ENCODE data around the gene RGS8.

DNA sequence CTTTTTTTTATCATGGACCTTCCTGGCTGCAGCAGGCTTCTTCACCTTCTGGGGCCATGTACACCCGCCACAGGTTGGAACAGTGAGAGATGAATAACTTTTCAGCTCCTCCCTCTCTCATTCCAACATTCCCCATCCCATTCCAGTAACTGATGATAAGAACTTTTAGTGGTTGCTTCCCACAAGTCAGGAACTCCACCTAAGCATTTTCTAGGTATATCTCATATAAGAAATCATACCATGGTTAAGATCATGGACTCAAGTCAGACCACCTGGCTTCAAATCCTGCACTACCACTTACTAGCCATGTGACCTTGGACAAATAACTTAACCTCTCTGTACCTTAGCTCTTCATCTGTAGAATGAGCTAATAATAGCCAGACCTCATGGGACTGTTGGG, 42.5 kb upstream of the RGS8 start:
- TF ChIP-seq, protein P1, sequence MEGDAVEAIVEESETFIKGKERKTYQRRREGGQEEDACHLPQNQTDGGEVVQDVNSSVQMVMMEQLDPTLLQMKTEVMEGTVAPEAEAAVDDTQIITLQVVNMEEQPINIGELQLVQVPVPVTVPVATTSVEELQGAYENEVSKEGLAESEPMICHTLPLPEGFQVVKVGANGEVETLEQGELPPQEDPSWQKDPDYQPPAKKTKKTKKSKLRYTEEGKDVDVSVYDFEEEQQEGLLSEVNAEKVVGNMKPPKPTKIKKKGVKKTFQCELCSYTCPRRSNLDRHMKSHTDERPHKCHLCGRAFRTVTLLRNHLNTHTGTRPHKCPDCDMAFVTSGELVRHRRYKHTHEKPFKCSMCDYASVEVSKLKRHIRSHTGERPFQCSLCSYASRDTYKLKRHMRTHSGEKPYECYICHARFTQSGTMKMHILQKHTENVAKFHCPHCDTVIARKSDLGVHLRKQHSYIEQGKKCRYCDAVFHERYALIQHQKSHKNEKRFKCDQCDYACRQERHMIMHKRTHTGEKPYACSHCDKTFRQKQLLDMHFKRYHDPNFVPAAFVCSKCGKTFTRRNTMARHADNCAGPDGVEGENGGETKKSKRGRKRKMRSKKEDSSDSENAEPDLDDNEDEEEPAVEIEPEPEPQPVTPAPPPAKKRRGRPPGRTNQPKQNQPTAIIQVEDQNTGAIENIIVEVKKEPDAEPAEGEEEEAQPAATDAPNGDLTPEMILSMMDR (conservative IDR thresholded peaks at IDR 0.05; ENCODE audit: low read length) = no peak
- TF ChIP-seq EZH2phosphoT487 (IDR thresholded peaks at IDR 0.05; ENCODE audit: borderline replicate concordance) = no peak

Measured in Loucy (cell line).